Measurements from ENCODE around the gene PARK7.
"Not testable (repeated sequence)": the region's sequence is repeated elsewhere in the genome, so short reads cannot be mapped to it uniquely, and the experiment has no call there.

PARK7 gene

DNA sequence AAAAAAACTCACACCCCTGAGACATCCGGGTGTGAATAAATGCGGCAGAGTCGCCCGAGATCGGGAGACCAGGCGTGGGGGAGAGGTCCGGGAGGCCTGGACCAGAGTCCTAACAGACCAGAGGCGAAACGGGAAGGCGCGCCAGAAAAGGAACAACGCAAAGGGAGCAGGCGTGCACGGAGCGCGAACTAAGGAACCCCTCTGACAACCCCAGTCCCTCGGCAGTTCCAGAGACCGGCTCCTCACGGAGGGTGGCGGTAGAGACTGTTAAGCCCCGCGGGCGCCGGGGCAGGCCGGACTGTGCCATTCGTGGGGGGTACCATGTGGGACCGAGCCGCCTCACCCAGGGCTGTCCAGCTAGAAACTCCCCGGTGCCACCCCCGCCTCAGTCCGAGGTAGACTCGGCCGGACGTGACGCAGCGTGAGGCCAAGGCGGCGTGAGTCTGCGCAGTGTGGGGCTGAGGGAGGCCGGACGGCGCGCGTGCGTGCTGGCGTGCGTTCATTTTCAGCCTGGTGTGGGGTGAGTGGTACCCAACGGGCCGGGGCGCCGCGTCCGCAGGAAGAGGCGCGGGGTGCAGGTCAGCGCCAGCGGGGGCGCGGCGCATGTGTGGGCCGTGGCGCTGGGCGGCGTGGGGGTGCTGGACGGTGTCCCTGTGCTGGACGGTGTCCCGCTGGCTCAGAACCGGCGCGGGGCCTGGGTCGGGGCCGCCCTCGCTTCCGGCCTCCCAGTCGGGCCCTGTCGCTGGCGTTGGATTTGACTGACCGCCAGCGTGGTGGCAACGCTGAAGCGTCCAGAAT lies at the start of gene PARK7:
Gene PARK7, plus strand, starts transcription at position 496 of the 798 bp plus-strand sequence. CDS start 1,075 bp downstream, outside the sequence.
- no peak for FAIRE-seq

DNA sequence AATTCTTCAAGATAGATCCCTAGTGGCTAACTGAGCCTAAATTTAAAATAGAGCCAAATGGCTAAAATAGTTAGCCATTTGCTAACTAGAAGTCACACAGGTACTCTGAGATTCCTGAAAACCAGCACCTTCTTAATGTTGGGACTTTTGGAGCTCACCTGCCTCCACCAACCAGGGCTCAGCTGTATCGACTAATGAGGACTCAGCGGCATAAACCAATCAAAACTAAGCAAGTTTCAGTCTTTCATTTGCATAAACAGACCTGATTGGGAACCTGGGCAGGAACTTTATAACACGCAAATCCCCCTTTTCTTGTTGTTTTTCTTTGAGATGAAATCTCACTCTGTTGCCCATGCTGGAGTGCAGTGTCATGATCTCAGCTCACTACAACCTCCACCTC lies 49.4 kb upstream of the PARK7 start:
- no peak for FAIRE-seq

DNA sequence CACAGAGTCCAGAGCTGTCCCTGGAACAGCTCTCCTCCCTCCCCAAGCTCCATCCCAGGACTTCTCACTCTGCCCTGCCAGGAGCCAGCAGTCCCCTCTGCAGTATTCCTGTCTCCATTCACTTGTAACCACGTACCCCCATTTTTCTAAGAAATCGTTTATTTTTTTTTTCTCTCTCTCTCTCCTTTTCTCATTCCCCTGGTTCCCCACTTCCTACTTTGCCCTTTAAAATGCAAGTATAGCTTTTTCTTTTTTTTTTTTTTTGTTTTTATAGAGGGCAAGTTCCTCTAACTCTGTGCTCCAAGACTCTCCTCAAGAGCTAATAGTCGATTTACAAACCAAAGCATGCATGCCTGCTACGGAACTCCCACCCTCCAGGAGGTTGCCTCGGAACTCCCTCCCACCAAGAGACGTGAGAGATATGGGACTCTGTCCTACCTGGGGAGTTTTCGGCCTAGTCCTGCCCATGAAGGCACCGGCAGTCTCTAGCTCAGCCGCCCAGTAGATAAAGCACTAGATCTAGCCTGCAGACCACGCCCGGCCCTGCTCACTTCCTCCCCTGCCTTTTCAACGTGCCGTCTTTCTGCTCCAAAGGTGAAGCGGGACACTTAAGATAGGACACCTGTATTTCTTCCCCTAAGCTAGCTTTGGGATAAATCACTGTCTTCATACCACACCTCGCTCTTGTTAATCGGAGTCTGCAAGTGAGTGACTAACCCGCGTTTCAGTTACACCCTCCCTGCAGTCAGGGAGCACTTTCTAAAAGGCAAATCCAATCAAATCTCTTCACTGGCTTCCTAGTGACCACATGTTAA lies 48.6 kb upstream of the PARK7 start:
- no peak for FAIRE-seq

DNA sequence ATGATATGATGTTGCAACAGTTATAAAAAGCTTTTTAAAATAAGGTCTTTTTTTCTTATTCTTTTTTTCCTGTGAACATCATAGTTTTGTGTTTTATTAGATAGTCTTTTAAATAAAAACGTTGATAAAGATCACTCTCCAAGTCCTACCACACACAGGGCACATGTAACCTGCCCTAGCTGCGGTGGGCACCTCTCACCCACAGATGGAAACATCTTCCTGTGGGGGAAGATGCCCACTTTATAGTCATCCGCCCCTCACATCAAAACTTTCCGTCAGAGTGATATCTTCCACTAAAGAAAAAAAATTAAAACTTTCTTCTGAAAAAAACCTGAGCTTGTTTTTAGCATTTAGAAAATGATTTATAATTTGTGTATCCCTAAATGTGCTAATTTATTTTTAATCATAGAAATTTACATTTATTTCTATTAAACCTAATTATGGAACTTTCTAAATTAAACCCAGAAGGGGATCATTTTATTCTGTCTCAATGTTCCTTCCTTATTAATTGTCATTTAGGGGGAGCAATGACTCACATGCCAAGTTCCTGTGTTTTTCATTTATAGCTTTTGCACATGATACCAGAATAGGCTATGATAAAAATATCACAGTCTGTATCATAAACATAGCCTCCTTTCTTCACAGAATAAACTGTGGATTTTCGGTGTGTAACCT lies 45.5 kb upstream of the PARK7 start:
- no peak for FAIRE-seq

DNA sequence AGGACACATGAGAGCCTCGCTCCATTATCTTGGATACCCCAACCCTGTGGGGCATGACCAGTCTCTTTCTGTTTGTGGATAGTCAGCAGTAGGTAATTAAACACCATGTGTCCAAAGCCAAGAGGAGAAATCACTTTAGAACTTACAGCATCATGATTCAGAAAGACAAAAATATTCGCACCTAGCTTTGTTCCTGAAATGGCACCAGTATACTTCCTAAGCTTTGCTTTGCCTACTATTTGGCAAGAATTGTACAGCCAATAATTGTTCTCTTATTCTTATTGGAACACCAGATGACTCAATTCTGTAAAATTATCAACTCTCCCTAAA lies 45.0 kb upstream of the PARK7 start:
- FAIRE-seq, result no peak

DNA sequence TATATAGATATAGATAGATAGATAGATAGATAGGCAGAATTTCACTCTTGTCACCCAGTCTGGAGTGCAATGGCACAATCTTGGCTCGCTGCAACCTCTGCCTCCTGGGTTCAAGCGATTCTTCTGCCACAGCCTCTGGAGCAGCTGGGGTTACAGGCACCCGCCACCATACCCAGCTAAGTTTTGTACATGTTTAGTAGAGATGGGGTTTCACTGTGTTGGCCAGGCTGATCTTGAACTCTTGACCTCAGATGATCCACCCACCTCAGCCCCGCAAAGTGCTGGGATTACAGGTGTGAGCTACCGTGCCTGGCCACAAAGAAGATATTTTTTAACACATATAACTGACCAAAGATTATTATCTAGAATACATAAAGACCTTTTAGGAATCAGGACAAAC lies 43.5 kb upstream of the PARK7 start:
- not testable (repeated sequence) for FAIRE-seq

DNA sequence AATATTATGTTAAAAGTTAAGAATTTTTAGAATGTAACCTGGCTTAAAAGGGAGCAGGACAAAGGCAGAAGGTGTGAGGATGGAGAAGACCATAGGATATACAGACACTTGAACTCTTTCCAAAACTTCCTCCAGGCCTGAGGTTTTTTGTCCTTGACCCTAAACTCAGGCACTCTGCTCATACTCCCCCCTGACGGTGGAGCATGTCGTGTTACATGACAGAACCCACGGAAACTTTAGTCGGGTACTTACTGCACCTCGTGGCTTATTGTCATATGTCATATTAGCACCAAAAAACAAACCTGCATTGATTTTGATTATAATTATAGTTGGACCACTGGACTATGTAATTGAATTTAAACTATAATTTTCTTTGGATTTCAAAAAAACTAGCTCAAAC lies 41.6 kb upstream of the PARK7 start:
- FAIRE-seq, result no peak

DNA sequence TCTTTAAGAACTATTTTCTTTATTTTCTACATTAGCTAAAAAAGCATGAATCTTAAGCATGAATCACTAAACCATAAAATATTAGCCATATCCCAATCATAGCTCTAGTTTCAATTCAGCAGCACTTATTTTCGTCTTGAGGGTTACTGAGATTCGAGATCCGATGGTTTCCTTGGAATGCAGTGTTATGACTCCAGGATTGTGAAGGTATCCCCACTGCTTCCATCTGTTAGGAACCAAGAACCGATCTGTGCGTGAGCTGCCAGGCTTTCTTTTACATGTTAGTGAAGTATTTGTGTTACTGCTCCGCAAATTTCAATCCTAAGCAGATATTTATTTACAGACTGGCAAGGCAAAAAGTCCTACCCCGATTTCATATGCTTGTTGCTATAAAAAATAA lies 39.7 kb upstream of the PARK7 start:
- FAIRE-seq, result no peak

DNA sequence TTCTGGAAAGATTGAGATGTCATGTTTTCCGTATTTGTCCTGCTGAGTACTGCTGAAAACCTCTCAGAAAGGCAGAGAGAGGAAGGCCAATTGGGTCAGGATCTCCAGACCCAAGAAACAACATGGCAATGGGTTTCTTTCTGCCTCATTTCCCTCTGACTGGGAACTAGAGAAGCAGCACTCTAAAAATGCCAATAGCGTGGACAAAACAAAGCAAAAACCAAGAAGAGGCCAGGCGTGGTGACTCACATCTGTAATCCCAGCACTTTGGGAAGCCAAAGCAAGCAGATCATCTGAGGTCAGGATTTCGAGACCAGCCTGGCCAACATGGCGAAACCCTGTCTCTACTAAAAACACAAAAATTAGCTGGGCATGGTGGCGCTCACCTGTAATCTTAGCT lies 39.2 kb upstream of the PARK7 start:
- FAIRE-seq, result no peak

DNA sequence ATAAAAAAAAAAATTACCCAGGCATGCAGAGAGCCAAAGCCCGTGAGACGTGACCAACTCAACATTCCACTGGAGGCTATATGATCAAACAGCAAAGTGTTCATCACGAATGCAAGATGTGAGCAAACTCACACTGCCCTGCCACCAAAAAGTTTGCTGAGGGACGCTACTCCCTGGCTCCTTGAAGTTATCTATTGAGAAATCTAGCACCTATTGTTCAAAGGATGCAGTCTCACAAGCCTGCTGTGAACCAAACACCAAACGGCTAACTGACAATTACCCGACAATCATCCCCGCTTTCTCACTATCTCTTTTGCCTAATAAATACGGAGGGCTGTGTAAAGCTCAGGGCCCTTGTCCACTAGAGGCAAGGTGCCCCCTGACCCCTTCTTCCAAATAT lies 34.5 kb upstream of the PARK7 start:
- not testable (repeated sequence) for FAIRE-seq

DNA sequence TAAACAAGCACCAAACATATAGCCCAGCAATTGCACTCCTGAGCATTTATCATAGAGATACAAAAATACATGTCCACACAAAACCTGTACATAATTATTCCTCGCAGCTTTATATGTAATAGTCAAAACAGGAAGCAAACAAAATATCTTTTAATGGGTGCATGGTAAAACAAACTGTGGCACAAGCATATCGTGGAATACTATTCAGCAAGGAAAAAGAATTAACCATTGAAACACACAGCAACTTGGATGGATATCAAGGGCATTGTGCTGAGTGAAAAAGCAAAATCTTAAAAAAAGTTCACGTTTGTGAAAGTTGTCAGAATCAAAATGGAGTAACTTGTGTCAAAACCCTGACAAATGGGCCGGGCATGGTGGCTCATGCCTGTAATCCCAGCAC lies 33.3 kb upstream of the PARK7 start:
- FAIRE-seq, result no peak

DNA sequence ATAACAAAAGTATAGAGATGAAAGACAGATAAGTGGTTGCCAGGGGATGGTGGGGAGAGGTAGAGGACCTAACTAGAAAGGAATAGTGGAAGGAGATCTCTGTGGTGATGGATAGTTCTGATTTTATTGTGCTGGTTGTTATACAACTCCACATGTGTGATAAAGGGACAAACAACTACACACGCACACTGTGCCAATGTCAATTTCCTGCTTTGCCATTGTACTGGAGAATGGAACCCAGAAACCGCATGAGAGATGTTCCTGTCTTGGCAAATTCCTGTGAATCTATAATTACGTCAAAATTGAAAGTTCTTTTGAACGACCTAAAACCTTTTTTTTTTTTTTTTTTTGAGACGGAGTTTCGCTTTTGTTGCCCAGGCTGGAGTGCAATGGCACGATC lies 31.9 kb upstream of the PARK7 start:
- FAIRE-seq, result no peak

DNA sequence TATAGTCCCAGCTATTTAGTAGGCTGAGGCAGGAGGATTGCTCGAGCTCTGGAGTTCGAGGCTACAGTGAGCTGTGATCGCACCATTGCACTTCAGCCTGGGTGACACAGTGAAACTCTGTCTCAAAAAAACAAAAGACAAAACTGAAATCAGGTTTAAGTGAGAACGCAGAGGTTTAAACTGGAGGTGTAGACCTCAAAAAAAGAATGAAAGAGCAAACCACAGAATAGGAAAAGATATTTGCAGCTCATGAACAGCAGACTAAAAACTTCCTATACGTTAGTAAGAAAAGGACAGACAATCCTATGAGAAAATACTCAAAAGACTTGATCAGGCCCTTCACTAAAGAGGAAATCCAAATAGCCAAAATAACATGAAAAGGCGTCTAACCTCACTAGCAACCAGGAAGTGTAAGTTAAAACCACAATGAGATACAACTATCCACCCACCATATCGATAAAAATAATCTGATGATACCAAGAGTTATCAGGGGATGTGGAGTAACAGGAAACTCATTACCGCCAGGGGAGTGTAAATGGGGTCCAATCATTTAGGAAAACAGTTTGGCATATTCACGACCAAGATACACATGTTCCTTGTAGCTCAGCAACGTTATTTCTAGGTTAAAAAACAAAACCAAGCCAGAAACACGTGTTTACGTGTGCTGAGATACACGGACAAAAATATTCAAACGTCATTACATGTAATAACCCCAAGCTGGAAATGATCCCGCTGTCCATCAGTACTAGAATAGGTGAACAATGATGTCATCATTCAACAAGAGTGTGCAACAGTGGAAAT lies 30.7 kb upstream of the PARK7 start:
- FAIRE-seq, result no peak

DNA sequence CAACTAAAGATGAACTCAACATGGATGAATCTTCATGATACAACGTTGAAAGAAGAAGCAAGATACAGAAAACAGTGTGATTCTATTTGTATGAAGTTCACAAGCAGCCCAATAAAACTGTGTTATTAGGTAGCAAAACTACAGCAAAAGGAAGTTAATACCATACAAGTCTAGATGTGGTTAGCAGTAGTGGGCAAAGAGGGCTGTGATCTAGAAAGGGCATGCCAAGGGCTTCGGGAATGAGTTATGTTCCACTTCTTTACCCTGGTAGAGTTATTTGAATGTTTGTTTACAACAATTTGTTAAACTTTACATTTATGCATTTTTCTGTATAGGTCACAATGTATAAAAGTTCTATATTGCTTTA lies 30.1 kb upstream of the PARK7 start:
- no peak for FAIRE-seq

DNA sequence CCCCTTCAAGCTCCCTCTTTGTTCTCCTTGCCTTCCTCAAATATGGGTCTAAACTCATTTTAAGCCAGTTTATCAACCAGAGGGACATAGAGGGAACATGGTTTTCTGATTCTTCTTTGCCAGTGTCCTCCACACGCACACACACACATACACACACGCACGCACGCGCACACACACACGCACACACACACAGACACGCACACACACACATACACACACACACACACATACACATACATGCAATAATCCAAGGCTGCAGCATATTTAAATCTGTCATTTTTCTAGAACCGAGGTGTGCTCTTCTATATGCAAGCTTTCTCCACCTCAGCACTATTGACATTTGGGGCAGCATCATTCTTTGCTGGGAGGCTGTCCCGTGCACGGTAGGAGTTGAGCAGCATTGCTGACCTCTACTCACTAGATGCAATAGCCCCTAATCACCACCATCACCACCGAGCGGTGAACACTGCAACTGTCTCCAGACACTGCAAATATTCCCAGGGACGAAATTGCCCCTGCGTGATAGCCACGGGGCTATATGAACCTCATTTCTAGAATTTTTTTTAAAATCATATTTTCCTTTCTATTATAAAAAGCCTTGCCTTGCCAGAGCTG lies 28.9 kb upstream of the PARK7 start:
- FAIRE-seq, result no peak

DNA sequence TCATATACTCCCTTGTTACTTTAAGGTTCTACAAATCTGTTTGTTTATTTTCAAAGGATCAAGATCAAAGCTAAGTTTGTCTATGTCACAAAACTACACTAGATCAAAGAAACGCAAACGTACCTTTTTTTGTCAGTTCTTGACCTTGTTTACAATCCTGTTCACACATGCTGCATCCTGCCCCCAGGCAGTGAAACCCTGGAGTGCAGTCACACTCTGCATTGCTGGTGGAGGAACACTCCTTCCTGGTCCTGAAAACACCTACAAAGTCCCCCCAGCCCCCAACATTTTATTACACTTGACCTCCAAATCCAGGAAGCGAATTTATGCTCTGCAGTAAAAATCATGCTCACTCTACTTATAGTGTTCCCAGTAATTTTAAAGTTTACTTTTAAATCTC lies 23.4 kb upstream of the PARK7 start:
- FAIRE-seq, result no peak

DNA sequence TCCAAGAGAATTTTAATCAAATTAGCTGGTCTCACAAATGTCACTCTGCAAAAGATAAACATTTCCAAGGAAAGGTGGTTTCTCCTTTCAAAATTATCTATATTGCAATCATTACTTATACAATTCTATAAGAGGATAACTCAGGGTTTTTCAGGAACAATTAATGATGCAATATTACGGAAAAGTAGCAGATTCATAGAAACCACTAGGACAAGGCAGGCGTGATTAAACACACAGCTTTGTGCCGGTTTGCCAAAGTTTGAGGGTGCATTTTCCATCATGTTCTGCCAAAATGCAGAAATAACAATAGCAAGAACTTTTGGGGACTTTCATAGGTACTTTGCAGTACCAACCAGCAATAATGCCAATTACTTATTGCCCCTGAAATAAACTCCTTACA lies 21.5 kb upstream of the PARK7 start:
- no peak for FAIRE-seq

DNA sequence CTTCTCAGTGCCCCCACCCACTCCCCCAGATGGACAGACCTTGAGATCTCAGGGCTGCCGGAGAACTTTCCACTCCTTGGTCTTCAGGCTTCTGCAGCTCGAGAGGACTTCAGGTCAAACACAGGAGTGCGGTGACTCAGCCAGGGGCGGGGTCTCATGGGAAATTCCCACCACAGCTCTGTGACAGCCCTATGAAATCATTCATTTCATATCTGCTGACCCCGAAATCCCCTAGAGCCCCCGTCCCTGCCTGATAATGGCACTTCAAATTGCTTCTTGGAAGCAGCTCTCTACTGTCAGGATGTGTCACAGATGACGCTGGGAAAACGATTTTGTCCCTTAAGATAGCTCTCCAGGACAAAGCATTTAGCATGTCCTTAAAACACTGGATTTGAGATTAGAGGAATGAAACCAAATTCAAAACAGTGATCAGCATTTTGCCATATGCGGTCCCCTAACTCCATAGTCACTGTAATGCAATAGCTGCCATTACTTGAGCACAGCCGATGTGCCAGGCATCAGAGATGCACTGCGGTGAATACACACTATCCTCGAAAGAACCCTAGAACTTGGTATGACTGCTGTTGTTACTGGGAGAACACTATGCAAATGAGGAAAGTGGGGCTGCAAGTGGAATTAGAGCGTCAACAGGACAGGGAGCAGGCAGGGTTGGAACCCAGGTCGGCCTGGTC lies 20.6 kb upstream of the PARK7 start, which contains the start of gene TNFRSF9:
Gene TNFRSF9, minus strand, starts transcription at position 95 of the 692 bp plus-strand sequence. CDS start 845 bp downstream, outside the sequence.
- FAIRE-seq, result no peak

DNA sequence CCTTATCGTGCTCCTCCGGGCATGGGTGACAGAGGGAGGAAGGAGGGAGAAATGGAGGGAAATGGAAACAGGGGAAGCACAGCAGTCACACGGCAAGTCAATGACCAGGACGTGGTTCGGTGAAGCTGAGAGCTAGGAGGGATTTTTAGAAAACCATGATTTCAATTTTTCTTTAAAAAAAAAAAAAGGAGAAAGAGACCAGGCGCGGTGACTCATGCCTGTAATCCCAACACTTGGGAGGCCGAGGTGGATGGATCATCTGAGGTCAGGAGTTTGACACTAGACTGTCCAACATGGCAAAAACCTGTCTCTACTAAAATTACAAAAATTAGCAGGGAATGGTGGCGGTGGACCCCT lies 20.1 kb upstream of the PARK7 start:
- FAIRE-seq, result no peak

DNA sequence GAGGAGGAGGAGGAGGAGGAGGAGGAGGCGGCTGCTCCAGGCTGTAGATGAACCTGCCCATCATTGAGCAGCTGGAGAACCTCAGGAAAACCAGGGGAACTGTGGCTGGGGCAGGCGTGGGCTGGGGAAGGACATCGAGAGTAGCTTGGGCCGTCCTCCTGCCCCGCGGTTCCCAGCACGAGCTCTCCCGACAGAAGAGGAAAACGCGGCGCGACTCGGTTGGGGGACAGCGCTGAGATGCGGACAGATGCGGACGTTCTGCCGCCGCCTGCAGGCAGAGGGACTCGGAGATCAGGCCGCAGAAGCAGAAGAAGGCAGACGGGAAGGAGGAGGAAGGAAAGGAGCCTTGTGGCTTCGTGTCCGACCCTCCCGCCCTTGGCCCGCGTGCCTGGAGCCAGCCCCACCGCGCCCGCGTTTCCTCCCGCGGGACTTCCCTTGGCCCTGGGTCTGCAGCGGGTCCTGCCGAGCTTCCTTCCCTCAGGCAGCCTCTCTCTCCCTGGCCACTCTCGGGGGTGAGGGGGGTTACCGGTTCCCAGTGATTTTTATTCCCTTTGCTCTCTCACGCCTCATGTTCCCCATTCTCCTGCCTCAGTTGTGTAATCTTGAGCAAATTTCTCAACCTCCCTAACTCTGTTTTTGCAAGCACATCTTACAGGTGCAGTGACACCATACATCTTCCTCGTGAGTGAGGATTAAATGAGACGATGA lies 19.1 kb upstream of the PARK7 start:
- FAIRE-seq, result no peak

DNA sequence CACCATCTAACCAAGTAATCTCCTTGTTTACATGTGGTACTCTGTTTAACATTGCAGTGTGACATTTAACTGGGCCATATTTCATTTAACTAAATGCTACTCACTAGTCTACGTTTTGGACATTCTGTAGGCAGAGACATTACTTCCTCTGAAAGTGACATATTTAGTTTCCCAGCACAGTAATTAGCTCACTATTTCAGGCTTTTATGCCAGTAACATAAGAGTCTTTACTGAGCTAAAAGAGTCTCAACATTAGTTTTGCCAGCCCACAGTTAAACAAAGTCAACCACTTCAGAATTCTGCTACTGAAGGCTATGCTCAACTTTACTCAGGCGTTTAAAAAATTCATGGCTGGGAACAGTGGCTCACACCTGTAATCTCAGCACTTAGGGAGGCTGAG lies 18.3 kb upstream of the PARK7 start:
- no peak for FAIRE-seq
